Measurements from ENCODE around the gene ARHGAP22. TPM values are rescaled to one million over a fixed set of nuclear protein-coding genes. Genes with fewer than 3 reads are reported as not detected.

Gene ARHGAP22
- total RNA-seq, 1 donor from 2014 or later: 3.2 TPM

DNA sequence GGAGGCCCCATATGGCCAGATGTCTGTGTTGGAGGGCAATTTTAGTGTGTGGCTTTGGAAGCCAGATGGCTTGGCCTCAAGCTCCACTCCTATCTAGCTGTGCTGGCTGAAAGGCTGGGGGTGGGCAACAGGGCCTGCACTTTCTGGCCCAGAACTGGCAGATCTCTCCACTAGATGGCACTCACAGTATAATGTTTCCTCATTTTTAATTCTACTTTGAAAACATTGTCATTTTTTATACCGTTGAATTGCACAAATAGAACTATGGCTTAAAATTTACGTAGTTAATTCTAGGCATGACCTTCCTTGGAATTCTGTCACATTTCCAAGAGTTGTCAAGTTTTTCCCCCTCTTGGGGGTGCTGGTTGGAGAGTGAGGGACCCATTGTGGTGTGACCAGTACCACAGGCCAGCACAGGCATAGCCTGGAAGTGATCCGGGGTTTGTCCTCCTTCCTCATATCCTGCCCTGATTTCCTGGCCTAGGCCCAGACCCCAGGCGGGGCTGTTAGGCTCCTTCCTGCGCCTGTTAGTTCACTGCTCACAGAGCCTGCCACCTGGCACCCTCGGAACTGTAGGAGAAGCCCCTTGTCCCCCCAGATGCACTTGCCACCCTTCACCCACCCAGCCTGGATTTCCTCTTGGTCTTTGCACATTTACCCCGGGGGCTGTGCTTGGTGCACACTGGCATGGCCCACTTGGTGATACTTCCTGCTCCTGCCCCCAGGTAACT lies 52.8 kb downstream of the ARHGAP22 start:
- Histone ChIP-seq H3K4me1 (no peaks in the 10 kb centered on the region), H3K9me3 (no peaks in the 10 kb centered on the region), H3K27me3 (no peaks in the 10 kb centered on the region), H3K4me3 (no peak overlapping the region), H3K36me3 (no peaks in the 10 kb centered on the region), H3K27ac (no peak overlapping the region)
- peak; percentile 70 to 84 for DNase-seq (ENCODE audit: extremely low spot score in 2 of 2)
- no peak for TF ChIP-seq POLR2AphosphoS5 (IDR thresholded peaks at IDR 0.05; ENCODE audit: insufficient read depth in 1 of 2, low read depth in 1 of 2)
- TF ChIP-seq, protein P1, sequence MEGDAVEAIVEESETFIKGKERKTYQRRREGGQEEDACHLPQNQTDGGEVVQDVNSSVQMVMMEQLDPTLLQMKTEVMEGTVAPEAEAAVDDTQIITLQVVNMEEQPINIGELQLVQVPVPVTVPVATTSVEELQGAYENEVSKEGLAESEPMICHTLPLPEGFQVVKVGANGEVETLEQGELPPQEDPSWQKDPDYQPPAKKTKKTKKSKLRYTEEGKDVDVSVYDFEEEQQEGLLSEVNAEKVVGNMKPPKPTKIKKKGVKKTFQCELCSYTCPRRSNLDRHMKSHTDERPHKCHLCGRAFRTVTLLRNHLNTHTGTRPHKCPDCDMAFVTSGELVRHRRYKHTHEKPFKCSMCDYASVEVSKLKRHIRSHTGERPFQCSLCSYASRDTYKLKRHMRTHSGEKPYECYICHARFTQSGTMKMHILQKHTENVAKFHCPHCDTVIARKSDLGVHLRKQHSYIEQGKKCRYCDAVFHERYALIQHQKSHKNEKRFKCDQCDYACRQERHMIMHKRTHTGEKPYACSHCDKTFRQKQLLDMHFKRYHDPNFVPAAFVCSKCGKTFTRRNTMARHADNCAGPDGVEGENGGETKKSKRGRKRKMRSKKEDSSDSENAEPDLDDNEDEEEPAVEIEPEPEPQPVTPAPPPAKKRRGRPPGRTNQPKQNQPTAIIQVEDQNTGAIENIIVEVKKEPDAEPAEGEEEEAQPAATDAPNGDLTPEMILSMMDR (IDR thresholded peaks at IDR 0.05): peak; percentile 25 to 62 (median 34)
- intact Hi-C loops (cut with DNase I): loop anchor here (5.0 kb wide), 1 partner anchor 105 kb away; no protein-coding TSS in a partner anchor

DNA sequence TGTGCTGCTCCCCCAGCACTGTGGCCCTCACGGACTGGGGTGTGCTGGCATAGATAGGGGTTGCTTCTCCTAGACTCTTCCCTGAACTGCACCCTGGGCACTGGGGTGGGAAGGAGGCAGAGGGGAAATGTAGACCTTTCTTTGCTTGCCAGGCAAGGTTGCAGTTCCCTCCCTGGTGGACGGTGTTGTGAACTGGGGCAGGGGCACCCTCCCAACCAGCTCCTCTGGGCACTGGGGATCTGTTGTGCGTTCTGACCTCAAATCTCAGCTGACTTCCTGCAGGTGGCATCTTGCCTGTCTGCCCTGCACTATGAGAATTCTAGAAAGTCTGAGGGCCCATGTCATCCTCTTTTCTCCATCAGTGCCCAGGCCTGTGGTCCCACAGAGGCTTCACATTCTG lies 53.9 kb downstream of the ARHGAP22 start:
- no peaks in the 10 kb centered on the region for H3K36me3 ChIP-seq
- TF ChIP-seq, protein P1 (IDR thresholded peaks at IDR 0.05): no peak
- TF ChIP-seq POLR2AphosphoS5 (IDR thresholded peaks at IDR 0.05; ENCODE audit: insufficient read depth in 1 of 2, low read depth in 1 of 2) (no peak), POLR2A (IDR thresholded peaks at IDR 0.05) (no peak)
- no peaks in the 10 kb centered on the region for H3K27me3 ChIP-seq
- peak; percentile 64 to 87 for DNase-seq (ENCODE audit: extremely low spot score in 2 of 2)
- no peaks in the 10 kb centered on the region for H3K9me3 ChIP-seq
- no peak overlapping the region for H3K4me3 ChIP-seq
- intact Hi-C loops (cut with DNase I): loop anchor here (5.0 kb wide), 1 partner anchor 106 kb away; no protein-coding TSS in a partner anchor
- no peaks in the 10 kb centered on the region for H3K4me1 ChIP-seq
- no peak overlapping the region for H3K27ac ChIP-seq

DNA sequence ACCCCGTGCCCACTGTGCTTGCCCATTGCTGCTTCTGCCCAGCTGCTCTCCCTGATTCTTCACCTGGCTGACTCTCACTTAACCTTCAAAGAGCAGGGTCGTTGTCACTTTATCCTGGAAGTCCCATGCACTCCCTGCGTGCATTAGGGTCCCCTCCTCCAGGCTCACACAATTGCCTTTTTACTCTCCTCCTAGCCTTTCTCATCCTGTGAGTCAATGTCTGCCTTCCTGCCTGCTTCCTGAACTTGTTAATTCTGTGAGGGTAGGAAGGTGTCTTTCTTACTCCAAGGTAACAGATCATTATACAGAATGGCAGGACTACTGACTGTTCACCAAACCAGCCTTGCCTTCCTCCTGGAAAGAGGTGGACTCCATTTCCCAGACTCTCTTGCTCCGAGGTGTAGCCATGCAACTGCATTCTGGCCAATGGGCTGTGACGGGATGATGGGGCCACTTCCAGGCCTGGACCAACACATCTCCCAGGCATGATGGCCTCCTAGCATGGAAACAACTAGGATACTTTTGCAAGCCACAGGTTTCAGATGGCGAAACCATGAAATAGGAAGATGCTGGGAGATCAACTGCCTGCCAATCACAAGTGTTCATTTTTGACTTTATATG lies 54.7 kb downstream of the ARHGAP22 start:
- no peaks in the 10 kb centered on the region for H3K9me3 ChIP-seq
- H3K4me3 ChIP-seq: no peak overlapping the region
- H3K36me3 ChIP-seq: no peaks in the 10 kb centered on the region
- TF ChIP-seq POLR2AphosphoS5 (IDR thresholded peaks at IDR 0.05; ENCODE audit: insufficient read depth in 1 of 2, low read depth in 1 of 2): no peak
- TF ChIP-seq, protein P1 (IDR thresholded peaks at IDR 0.05): no peak
- TF ChIP-seq POLR2A (IDR thresholded peaks at IDR 0.05): no peak
- no peaks in the 10 kb centered on the region for H3K4me1 ChIP-seq
- no peaks in the 10 kb centered on the region for H3K27me3 ChIP-seq
- intact Hi-C loops (cut with DNase I): loop anchor here (5.0 kb wide), 1 partner anchor 107 kb away; no protein-coding TSS in a partner anchor
- H3K27ac ChIP-seq: no peak overlapping the region
- peak; percentile 44 to 58 for DNase-seq (ENCODE audit: extremely low spot score in 2 of 2)

DNA sequence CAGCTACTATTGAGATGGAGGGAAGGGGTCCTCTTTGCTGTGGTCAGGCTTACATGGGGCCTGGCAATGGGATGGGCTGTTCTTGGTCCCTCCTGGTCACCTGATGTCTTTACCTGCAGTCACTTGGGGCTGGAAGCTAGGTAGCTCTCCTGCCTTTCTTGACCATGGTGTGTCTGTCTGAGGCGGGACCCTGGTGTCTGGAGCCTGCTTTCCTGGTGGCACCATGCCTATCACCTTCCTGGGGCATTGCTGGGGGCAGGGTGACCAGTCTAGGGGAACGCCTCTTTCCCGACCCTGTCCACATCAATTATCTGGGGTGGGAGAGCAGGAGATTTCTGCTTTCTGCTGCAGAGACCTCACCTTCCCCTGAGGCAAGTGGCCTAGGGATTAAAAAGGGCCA lies 55.6 kb downstream of the ARHGAP22 start:
- TF ChIP-seq POLR2AphosphoS5 (IDR thresholded peaks at IDR 0.05; ENCODE audit: insufficient read depth in 1 of 2, low read depth in 1 of 2) (no peak), POLR2A (IDR thresholded peaks at IDR 0.05) (no peak)
- TF ChIP-seq, protein P1 (IDR thresholded peaks at IDR 0.05): no peak
- no peaks in the 10 kb centered on the region for H3K4me1 ChIP-seq
- no peaks in the 10 kb centered on the region for H3K36me3 ChIP-seq
- no peaks in the 10 kb centered on the region for H3K27me3 ChIP-seq
- no peak overlapping the region for H3K27ac ChIP-seq
- DNase-seq (ENCODE audit: extremely low spot score in 2 of 2): peak; percentile 37 to 52
- H3K9me3 ChIP-seq: no peaks in the 10 kb centered on the region
- no peak overlapping the region for H3K4me3 ChIP-seq
- intact Hi-C loops (cut with DNase I): no loop called here

Measured in vagina (tissue), 2 donors.